GM21576 (cell line): Measurements from ENCODE around the gene USH1C.
A peak's percentile ranks its signal among the peaks of the same experiment; 100 is the strongest.

Experiments used
- ATAC-seq: cut with Tn5 transposase; IDR thresholded peaks from one replicate; pipeline ENCODE4 v1.9.1; 2021; ENCODE audit warnings: mild to moderate bottlenecking, moderate library complexity; ENCODE audit not compliant: unreplicated experiment

The USH1C gene

GRCh38 chr11:17528906-17529843 is 15.0 kb downstream of the USH1C start:
- ATAC-seq, result no peak

GRCh38 chr11:17528181-17528691 is 16.0 kb downstream of the USH1C start:
- ATAC-seq, result peak; percentile 46

GRCh38 chr11:17527628-17527995 is 16.6 kb downstream of the USH1C start:
- no peak for ATAC-seq

GRCh38 chr11:17526931-17527627 is 17.1 kb downstream of the USH1C start:
- no peak for ATAC-seq

GRCh38 chr11:17526326-17526725 is 17.9 kb downstream of the USH1C start:
- no peak for ATAC-seq

GRCh38 chr11:17525570-17525969 is 18.6 kb downstream of the USH1C start:
- no peak for ATAC-seq

GRCh38 chr11:17524221-17524620 is 20.0 kb downstream of the USH1C start:
- ATAC-seq, result no peak

- ATAC-seq, result no peak
Measured at GRCh38 chr11:17522655-17523054, 21.6 kb downstream of the USH1C start.

GRCh38 chr11:17521106-17521900 is 22.9 kb downstream of the USH1C start:
- no peak for ATAC-seq

- ATAC-seq, result no peak
Measured at GRCh38 chr11:17519061-17519885, 24.9 kb downstream of the USH1C start.

GRCh38 chr11:17518366-17518765 is 25.9 kb downstream of the USH1C start:
- no peak for ATAC-seq

GRCh38 chr11:17517186-17517585 is 27.0 kb downstream of the USH1C start:
- ATAC-seq, result no peak

GRCh38 chr11:17516551-17517150 is 27.6 kb downstream of the USH1C start:
- no peak for ATAC-seq

- no peak for ATAC-seq
Measured at GRCh38 chr11:17515443-17516176, 28.6 kb downstream of the USH1C start.

GRCh38 chr11:17514476-17514875 is 29.7 kb downstream of the USH1C start:
- ATAC-seq, result no peak

GRCh38 chr11:17513853-17514252 is 30.4 kb downstream of the USH1C start:
- no peak for ATAC-seq

GRCh38 chr11:17512101-17512500 is 32.1 kb downstream of the USH1C start:
- no peak for ATAC-seq

GRCh38 chr11:17511571-17511970 is 32.6 kb downstream of the USH1C start:
- no peak for ATAC-seq
